Measurements from ENCODE around the gene CCDC141.

CCDC141 gene

GRCh38 chr2:178962152-178962551, 87.8 kb downstream of the CCDC141 start:
- Histone ChIP-seq H3K4me1 (ENCODE audit: insufficient read depth, insufficient read length) (no peaks in the 10 kb centered on the region), H3K9ac (ENCODE audit: insufficient read length, low read depth) (no peak overlapping the region), H3K4me3 (ENCODE audit: insufficient read length, low read depth) (no peak overlapping the region), H3K9me3 (ENCODE audit: insufficient read depth, low read length) (no peaks in the 10 kb centered on the region; the same call in 1 of the 2 replicates), H3K36me3 (ENCODE audit: insufficient read depth, insufficient read length, low read length) (no peaks in the 10 kb centered on the region), H3K27me3 (ENCODE audit: insufficient read depth, insufficient read length) (no peaks in the 10 kb centered on the region)
- no peak for DNase-seq (ENCODE audit: low read depth, low spot score)
- no peak for TF ChIP-seq ZNF274 (IDR thresholded peaks at IDR 0.05; ENCODE audit: low read depth, low read length)
- no peak for TF ChIP-seq SUZ12 (IDR thresholded peaks at IDR 0.05; ENCODE audit: extremely low read depth, insufficient read depth, insufficient read length)
- no peak for TF ChIP-seq YY1 (IDR thresholded peaks at IDR 0.05; ENCODE audit: insufficient read depth, insufficient read length)

GRCh38 chr2:178954049-178954448, 95.9 kb downstream of the CCDC141 start:
- H3K27me3 ChIP-seq (ENCODE audit: insufficient read depth, insufficient read length), result no peaks in the 10 kb centered on the region
- no peak for TF ChIP-seq ZNF274 (IDR thresholded peaks at IDR 0.05; ENCODE audit: low read depth, low read length)
- no peak for TF ChIP-seq SUZ12 (IDR thresholded peaks at IDR 0.05; ENCODE audit: extremely low read depth, insufficient read depth, insufficient read length)
- no peak for TF ChIP-seq YY1 (IDR thresholded peaks at IDR 0.05; ENCODE audit: insufficient read depth, insufficient read length)
- H3K9ac ChIP-seq (ENCODE audit: insufficient read length, low read depth), result no peak overlapping the region
- no peaks in the 10 kb centered on the region for H3K4me1 ChIP-seq (ENCODE audit: insufficient read depth, insufficient read length)
- H3K36me3 ChIP-seq (ENCODE audit: insufficient read depth, insufficient read length, low read length), result no peaks in the 10 kb centered on the region
- no peak for DNase-seq (ENCODE audit: low read depth, low spot score)
- no peak overlapping the region for H3K4me3 ChIP-seq (ENCODE audit: insufficient read length, low read depth)
- no peaks in the 10 kb centered on the region for H3K9me3 ChIP-seq (ENCODE audit: insufficient read depth, low read length)

- H3K4me3 ChIP-seq (ENCODE audit: insufficient read length, low read depth), result no peak overlapping the region
- H3K9ac ChIP-seq (ENCODE audit: insufficient read length, low read depth), result no peak overlapping the region
- H3K4me1 ChIP-seq (ENCODE audit: insufficient read depth, insufficient read length), result no peaks in the 10 kb centered on the region
- H3K36me3 ChIP-seq (ENCODE audit: insufficient read depth, insufficient read length, low read length), result no peaks in the 10 kb centered on the region
- TF ChIP-seq SUZ12 (IDR thresholded peaks at IDR 0.05; ENCODE audit: extremely low read depth, insufficient read depth, insufficient read length) (no peak), YY1 (IDR thresholded peaks at IDR 0.05; ENCODE audit: insufficient read depth, insufficient read length) (no peak), ZNF274 (IDR thresholded peaks at IDR 0.05; ENCODE audit: low read depth, low read length) (no peak)
- DNase-seq (ENCODE audit: low read depth, low spot score), result no peak
- H3K27me3 ChIP-seq (ENCODE audit: insufficient read depth, insufficient read length), result no peaks in the 10 kb centered on the region
- 0 out of 2 replicates have a peak, but pooled peaks cover 6% of the 10 kb centered on the region for H3K9me3 ChIP-seq (ENCODE audit: insufficient read depth, low read length)
Observed at GRCh38 chr2:178951266-178952006, 98.5 kb downstream of the CCDC141 start.

- no peak for DNase-seq (ENCODE audit: low read depth, low spot score)
- no peaks in the 10 kb centered on the region for H3K36me3 ChIP-seq (ENCODE audit: insufficient read depth, insufficient read length, low read length)
- no peak for TF ChIP-seq ZNF274 (IDR thresholded peaks at IDR 0.05; ENCODE audit: low read depth, low read length)
- TF ChIP-seq YY1 (IDR thresholded peaks at IDR 0.05; ENCODE audit: insufficient read depth, insufficient read length), result no peak
- TF ChIP-seq SUZ12 (IDR thresholded peaks at IDR 0.05; ENCODE audit: extremely low read depth, insufficient read depth, insufficient read length), result no peak
- no peaks in the 10 kb centered on the region for H3K27me3 ChIP-seq (ENCODE audit: insufficient read depth, insufficient read length)
- 0 out of 2 replicates have a peak, but pooled peaks cover 6% of the 10 kb centered on the region for H3K9me3 ChIP-seq (ENCODE audit: insufficient read depth, low read length)
- no peaks in the 10 kb centered on the region for H3K4me1 ChIP-seq (ENCODE audit: insufficient read depth, insufficient read length)
- H3K4me3 ChIP-seq (ENCODE audit: insufficient read length, low read depth), result no peak overlapping the region
- H3K9ac ChIP-seq (ENCODE audit: insufficient read length, low read depth), result no peak overlapping the region
Observed at GRCh38 chr2:178949584-178949983, 100.4 kb downstream of the CCDC141 start.

- DNase-seq (ENCODE audit: low read depth, low spot score), result no peak
- H3K9me3 ChIP-seq (ENCODE audit: insufficient read depth, low read length), result 0 out of 2 replicates have a peak, but pooled peaks cover 6% of the 10 kb centered on the region
- H3K9ac ChIP-seq (ENCODE audit: insufficient read length, low read depth), result no peak overlapping the region
Observed at GRCh38 chr2:178949151-178949550, 100.8 kb downstream of the CCDC141 start.

DNA sequence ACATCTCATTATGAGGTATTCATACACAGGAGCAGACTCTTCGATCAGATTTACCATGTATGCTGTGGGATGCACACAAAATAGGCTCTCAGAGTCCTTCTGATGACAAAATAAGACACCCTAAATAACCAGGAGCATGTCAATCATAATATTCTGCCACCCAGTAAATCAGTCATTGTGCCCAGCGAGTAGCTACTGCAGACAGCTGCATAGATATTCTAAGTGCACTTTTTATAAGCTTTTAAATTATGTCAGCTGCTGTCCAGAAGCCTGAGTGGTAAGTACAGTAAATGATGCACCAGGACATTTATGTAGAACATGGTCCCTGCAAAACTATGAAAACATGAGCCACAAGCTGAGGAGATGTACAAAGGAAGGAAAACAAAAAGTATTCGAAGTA, 102.9 kb downstream of the CCDC141 start:
- TF ChIP-seq ZNF274 (IDR thresholded peaks at IDR 0.05; ENCODE audit: low read depth, low read length), result no peak
- TF ChIP-seq SUZ12 (IDR thresholded peaks at IDR 0.05; ENCODE audit: extremely low read depth, insufficient read depth, insufficient read length), result no peak
- TF ChIP-seq YY1 (IDR thresholded peaks at IDR 0.05; ENCODE audit: insufficient read depth, insufficient read length), result no peak
- no peak for DNase-seq (ENCODE audit: low read depth, low spot score)
- Histone ChIP-seq H3K9me3 (ENCODE audit: insufficient read depth, low read length) (0 out of 2 replicates have a peak, but pooled peaks cover 6% of the 10 kb centered on the region), H3K4me3 (ENCODE audit: insufficient read length, low read depth) (no peak overlapping the region), H3K9ac (ENCODE audit: insufficient read length, low read depth) (no peak overlapping the region), H3K4me1 (ENCODE audit: insufficient read depth, insufficient read length) (no peaks in the 10 kb centered on the region), H3K27me3 (ENCODE audit: insufficient read depth, insufficient read length) (no peaks in the 10 kb centered on the region), H3K36me3 (ENCODE audit: insufficient read depth, insufficient read length, low read length) (no peaks in the 10 kb centered on the region)

More at GRCh38 chr2:178949151-178949550, 100.8 kb downstream of the CCDC141 start:
- Histone ChIP-seq H3K27me3 (ENCODE audit: insufficient read depth, insufficient read length) (no peaks in the 10 kb centered on the region), H3K36me3 (ENCODE audit: insufficient read depth, insufficient read length, low read length) (no peaks in the 10 kb centered on the region), H3K4me1 (ENCODE audit: insufficient read depth, insufficient read length) (no peaks in the 10 kb centered on the region), H3K4me3 (ENCODE audit: insufficient read length, low read depth) (no peak overlapping the region)
- no peak for TF ChIP-seq YY1 (IDR thresholded peaks at IDR 0.05; ENCODE audit: insufficient read depth, insufficient read length)
- TF ChIP-seq SUZ12 (IDR thresholded peaks at IDR 0.05; ENCODE audit: extremely low read depth, insufficient read depth, insufficient read length), result no peak
- no peak for TF ChIP-seq ZNF274 (IDR thresholded peaks at IDR 0.05; ENCODE audit: low read depth, low read length)

GRCh38 chr2:178946494-178946893, 103.4 kb downstream of the CCDC141 start:
- TF ChIP-seq YY1 (IDR thresholded peaks at IDR 0.05; ENCODE audit: insufficient read depth, insufficient read length) (no peak), SUZ12 (IDR thresholded peaks at IDR 0.05; ENCODE audit: extremely low read depth, insufficient read depth, insufficient read length) (no peak), ZNF274 (IDR thresholded peaks at IDR 0.05; ENCODE audit: low read depth, low read length) (no peak)
- Histone ChIP-seq H3K4me3 (ENCODE audit: insufficient read length, low read depth) (no peak overlapping the region), H3K4me1 (ENCODE audit: insufficient read depth, insufficient read length) (no peaks in the 10 kb centered on the region), H3K36me3 (ENCODE audit: insufficient read depth, insufficient read length, low read length) (no peaks in the 10 kb centered on the region), H3K27me3 (ENCODE audit: insufficient read depth, insufficient read length) (no peaks in the 10 kb centered on the region), H3K9me3 (ENCODE audit: insufficient read depth, low read length) (0 out of 2 replicates have a peak, but pooled peaks cover 6% of the 10 kb centered on the region), H3K9ac (ENCODE audit: insufficient read length, low read depth) (no peak overlapping the region)
- DNase-seq (ENCODE audit: low read depth, low spot score), result no peak

All from NT2/D1 (cell line).